HAP-1 (cell line): ENCODE results near the gene IL12A.
A peak's percentile ranks its signal among the peaks of the same experiment; 100 is the strongest.

Experiments
- DNase-seq, 2 experiments: peaks; one replicate each; pipeline ENCODE4 v3.0.0-alpha.2; 2016 to 2020; ENCODE audit warnings: low spot score in 2 of 2
- H3K27me3 ChIP-seq: fragments of 250-450 bp; sonication (Bioruptor Pico); 2 replicates; pipeline ENCODE4 v1.5.1; 2020; ENCODE audit warnings: low read depth, mild to moderate bottlenecking, moderate library complexity
- H3K36me3 ChIP-seq: fragments of 250-450 bp; sonication (Bioruptor Pico); replicated peaks from 2 replicates; pipeline ENCODE4 v1.5.1; 2020; ENCODE audit warnings: mild to moderate bottlenecking
- H3K4me1 ChIP-seq: fragments of 250-450 bp; sonication (Bioruptor Pico); 2 replicates; pipeline ENCODE4 v1.5.1; 2020; ENCODE audit warnings: mild to moderate bottlenecking
- H3K4me3 ChIP-seq: fragments of 250-450 bp; sonication (Bioruptor Pico); 2 replicates; pipeline ENCODE4 v1.5.1; 2020; ENCODE audit warnings: mild to moderate bottlenecking, moderate library complexity
- H3K9me3 ChIP-seq: fragments of 250-450 bp; sonication (Bioruptor Pico); 2 replicates; pipeline ENCODE4 v1.5.1; 2020; ENCODE audit warnings: mild to moderate bottlenecking, moderate library complexity
- in situ Hi-C: fragments of 300-500 bp; cut with MboI; formaldehyde crosslinking; loops from 3 replicates; pipeline ENCODE4 v1.14.3; 2020; ENCODE audit warnings: low sequenced_read_pairs, inconsistent platforms, mixed read lengths

The IL12A gene

GRCh38 chr3:160022068-160022467, 33.4 kb downstream of the IL12A start:
- Histone ChIP-seq H3K9me3 (no peaks in the 10 kb centered on the region), H3K4me3 (no peak overlapping the region), H3K4me1 (no peaks in the 10 kb centered on the region), H3K36me3 (no peaks in the 10 kb centered on the region), H3K27me3 (no peaks in the 10 kb centered on the region; the same call in 1 of the 2 replicates)
- no peak for DNase-seq
- in situ Hi-C loops = loop anchor here (25.0 kb wide), 1 partner anchor 760 kb away; no protein-coding TSS in a partner anchor

- no peaks in the 10 kb centered on the region for H3K4me1 ChIP-seq
- no peak for DNase-seq
- no peaks in the 10 kb centered on the region for H3K9me3 ChIP-seq
- H3K4me3 ChIP-seq = no peak overlapping the region
- H3K27me3 ChIP-seq = no peaks in the 10 kb centered on the region; the same call in 1 of the 2 replicates
- in situ Hi-C loops = loop anchor here (25.0 kb wide), 1 partner anchor 761 kb away; no protein-coding TSS in a partner anchor
- no peaks in the 10 kb centered on the region for H3K36me3 ChIP-seq
These were observed 34.8 kb downstream of the IL12A start for GRCh38 chr3:160023476-160023875.

- DNase-seq = no peak
- in situ Hi-C loops = no loop called here
- H3K9me3 ChIP-seq = no peaks in the 10 kb centered on the region
- H3K27me3 ChIP-seq = no peaks in the 10 kb centered on the region
- no peak overlapping the region for H3K4me3 ChIP-seq
- no peaks in the 10 kb centered on the region for H3K36me3 ChIP-seq
- H3K4me1 ChIP-seq = no peaks in the 10 kb centered on the region
These were observed 39.0 kb downstream of the IL12A start for GRCh38 chr3:160027541-160028195.

- in situ Hi-C loops = loop anchor here (10.0 kb wide), 1 partner anchor 309 kb away; no protein-coding TSS in a partner anchor
- no peak overlapping the region for H3K4me3 ChIP-seq
- H3K9me3 ChIP-seq = no peaks in the 10 kb centered on the region
- H3K4me1 ChIP-seq = no peaks in the 10 kb centered on the region; the same call in 1 of the 2 replicates
- no peak for DNase-seq
- H3K27me3 ChIP-seq = no peaks in the 10 kb centered on the region
- H3K36me3 ChIP-seq = no peaks in the 10 kb centered on the region
These were observed 47.1 kb downstream of the IL12A start for GRCh38 chr3:160035757-160036156.

- H3K4me1 ChIP-seq = no peaks in the 10 kb centered on the region; the same call in 1 of the 2 replicates
- no peaks in the 10 kb centered on the region for H3K9me3 ChIP-seq
- in situ Hi-C loops = loop anchor here (10.0 kb wide), 1 partner anchor 306 kb away; no protein-coding TSS in a partner anchor
- H3K27me3 ChIP-seq = no peaks in the 10 kb centered on the region
- peak overlapping the region; percentile 9 for H3K4me3 ChIP-seq
- no peaks in the 10 kb centered on the region for H3K36me3 ChIP-seq
- peak in 1 of 2 experiments; percentile 55 for DNase-seq
These were observed 50.4 kb downstream of the IL12A start for GRCh38 chr3:160038862-160039562.

- Histone ChIP-seq H3K4me1 (no peaks in the 10 kb centered on the region; the same call in 1 of the 2 replicates), H3K9me3 (no peaks in the 10 kb centered on the region), H3K36me3 (no peaks in the 10 kb centered on the region), H3K4me3 (no peak overlapping the region), H3K27me3 (no peaks in the 10 kb centered on the region)
- in situ Hi-C loops = no loop called here
- no peak for DNase-seq
These were observed 51.5 kb downstream of the IL12A start for GRCh38 chr3:160040181-160040580.

- Histone ChIP-seq H3K4me3 (no peak overlapping the region), H3K4me1 (no peaks in the 10 kb centered on the region; the same call in 1 of the 2 replicates), H3K36me3 (no peaks in the 10 kb centered on the region), H3K27me3 (no peaks in the 10 kb centered on the region), H3K9me3 (no peaks in the 10 kb centered on the region)
- no peak for DNase-seq
- in situ Hi-C loops = no loop called here
These were observed 52.8 kb downstream of the IL12A start for GRCh38 chr3:160041465-160041864.

- H3K36me3 ChIP-seq = no peaks in the 10 kb centered on the region
- H3K4me3 ChIP-seq = no peak overlapping the region
- no peaks in the 10 kb centered on the region for H3K27me3 ChIP-seq
- H3K4me1 ChIP-seq = no peaks in the 10 kb centered on the region; the same call in 1 of the 2 replicates
- in situ Hi-C loops = no loop called here
- H3K9me3 ChIP-seq = no peaks in the 10 kb centered on the region
- DNase-seq = no peak
These were observed 55.5 kb downstream of the IL12A start for GRCh38 chr3:160044121-160044520.
